ENCODE data around the gene P2RY12. TPM values are rescaled to one million over a fixed set of nuclear protein-coding genes. Genes with fewer than 3 reads are reported as not detected.

P2RY12 gene
- total RNA-seq, 1 donor from 2014 or later, result not detected

GRCh38 chr3:151316267-151316991 lies 68.1 kb downstream of the P2RY12 start, which contains the start of gene GPR87:
Gene GPR87, minus strand, starts transcription at chr3:151316820. Its CDS starts 16,720 bp downstream, at chr3:151300100.
- Mint-ChIP-seq H3K27ac (peak within 1 kb of the TSS; percentile 94), H3K9me3 (peaks cover 7% of the 10 kb centered on the region), H3K4me3 (peak within 1 kb of the TSS; percentile 42), H3K36me3 (peaks cover 5% of the 10 kb centered on the region), H3K4me1 (peaks cover 51% of the 10 kb centered on the region), H3K27me3 (ENCODE audit: low read depth) (no peaks in the 10 kb centered on the region)
- no peak for TF ChIP-seq CTCF (IDR thresholded peaks at IDR 0.05; ENCODE audit: unreplicated experiment)
- no peak for DNase-seq (ENCODE audit: low spot score in 2 of 2, unreplicated experiment in 2 of 2)

- Mint-ChIP-seq H3K27ac (peak overlapping the region; percentile 94), H3K4me1 (peaks cover 48% of the 10 kb centered on the region), H3K36me3 (peaks cover 5% of the 10 kb centered on the region), H3K4me3 (peak overlapping the region; percentile 42), H3K9me3 (peaks cover 7% of the 10 kb centered on the region), H3K27me3 (ENCODE audit: low read depth) (no peaks in the 10 kb centered on the region)
- no peak for TF ChIP-seq CTCF (IDR thresholded peaks at IDR 0.05; ENCODE audit: unreplicated experiment)
- no peak for DNase-seq (ENCODE audit: low spot score in 2 of 2, unreplicated experiment in 2 of 2)
These were observed 68.7 kb downstream of the P2RY12 start for GRCh38 chr3:151315846-151316245.

DNA sequence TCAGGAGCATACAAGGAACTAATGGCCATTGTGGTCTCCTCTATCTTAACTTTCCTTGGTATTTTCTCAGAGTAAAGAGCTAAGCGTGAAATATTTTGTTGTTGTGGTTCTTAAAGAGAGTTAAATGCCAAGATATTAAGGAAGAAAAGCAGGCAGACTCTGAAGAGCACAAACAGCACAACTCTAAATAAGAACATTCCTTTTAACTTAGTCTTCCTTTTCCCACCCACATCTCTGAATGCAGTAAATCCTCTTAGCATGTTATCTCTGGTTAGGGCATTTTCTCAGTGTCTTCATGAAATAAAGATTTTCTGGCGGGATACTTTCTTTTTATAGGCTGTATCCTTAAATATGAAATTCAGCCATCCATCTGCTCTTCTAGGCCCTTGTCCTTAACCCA lies 69.4 kb downstream of the P2RY12 start:
- TF ChIP-seq CTCF (IDR thresholded peaks at IDR 0.05; ENCODE audit: unreplicated experiment), result no peak
- no peaks in the 10 kb centered on the region for H3K27me3 Mint-ChIP-seq (ENCODE audit: low read depth)
- peaks cover 40% of the 10 kb centered on the region for H3K4me1 Mint-ChIP-seq
- H3K27ac Mint-ChIP-seq, result peak overlapping the region; percentile 94
- no peak for DNase-seq (ENCODE audit: low spot score in 2 of 2, unreplicated experiment in 2 of 2)
- H3K36me3 Mint-ChIP-seq, result peaks cover 5% of the 10 kb centered on the region
- H3K9me3 Mint-ChIP-seq, result peaks cover 7% of the 10 kb centered on the region
- H3K4me3 Mint-ChIP-seq, result peak overlapping the region; percentile 17

DNA sequence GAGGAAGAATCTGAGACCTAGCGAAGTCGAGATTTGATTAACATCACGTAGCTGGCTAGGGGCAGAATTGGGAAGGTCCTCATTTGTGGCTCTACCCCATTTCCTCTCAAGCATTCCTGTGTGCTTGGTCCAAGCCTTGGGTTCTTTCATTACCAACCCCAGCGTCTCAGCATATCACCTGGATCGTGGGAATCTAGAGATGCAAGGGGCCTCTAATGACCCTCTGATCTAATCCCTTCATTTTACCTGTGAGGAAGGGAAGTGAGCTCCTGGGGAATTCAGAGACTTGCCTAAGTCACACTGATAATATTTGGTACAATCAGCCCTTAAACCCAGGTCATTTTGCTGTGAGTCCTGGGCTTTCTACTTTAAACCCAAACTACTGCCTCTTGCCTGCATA lies 70.0 kb downstream of the P2RY12 start:
- H3K27ac Mint-ChIP-seq, result peak overlapping the region; percentile 94
- peaks cover 5% of the 10 kb centered on the region for H3K36me3 Mint-ChIP-seq
- peaks cover 7% of the 10 kb centered on the region for H3K9me3 Mint-ChIP-seq
- H3K27me3 Mint-ChIP-seq (ENCODE audit: low read depth), result no peaks in the 10 kb centered on the region
- H3K4me3 Mint-ChIP-seq, result no peak overlapping the region
- H3K4me1 Mint-ChIP-seq, result peaks cover 35% of the 10 kb centered on the region
- DNase-seq (ENCODE audit: low spot score in 2 of 2, unreplicated experiment in 2 of 2), result no peak
- TF ChIP-seq CTCF (IDR thresholded peaks at IDR 0.05; ENCODE audit: unreplicated experiment), result no peak

DNA sequence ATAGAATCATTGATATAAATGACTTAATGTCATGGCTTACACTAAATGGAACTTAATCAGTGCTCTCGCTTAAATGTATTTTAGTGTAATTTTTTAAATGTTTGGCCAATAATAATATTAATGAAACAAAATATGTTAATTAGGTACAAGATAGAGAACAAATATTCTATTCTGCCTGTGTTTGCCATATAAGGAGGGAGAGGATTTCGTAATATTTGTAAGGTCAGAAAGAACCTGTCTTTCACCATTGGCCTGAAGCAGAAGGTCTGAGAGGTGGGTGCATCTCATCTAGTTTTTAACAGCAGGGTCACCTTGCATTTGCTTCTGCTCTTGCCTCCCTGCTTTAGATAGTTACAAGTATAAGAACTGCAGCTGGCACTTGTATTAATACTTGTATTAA lies 70.4 kb downstream of the P2RY12 start:
- H3K4me3 Mint-ChIP-seq, result no peak overlapping the region

More for the DNA sequence above, 70.4 kb downstream of the P2RY12 start:
- peaks cover 7% of the 10 kb centered on the region for H3K9me3 Mint-ChIP-seq
- peaks cover 36% of the 10 kb centered on the region for H3K4me1 Mint-ChIP-seq
- TF ChIP-seq CTCF (IDR thresholded peaks at IDR 0.05; ENCODE audit: unreplicated experiment), result no peak
- no peaks in the 10 kb centered on the region for H3K27me3 Mint-ChIP-seq (ENCODE audit: low read depth)
- H3K27ac Mint-ChIP-seq, result no peak overlapping the region
- peaks cover 5% of the 10 kb centered on the region for H3K36me3 Mint-ChIP-seq
- no peak for DNase-seq (ENCODE audit: low spot score in 2 of 2, unreplicated experiment in 2 of 2)

All from mesothelial cell of epicardium (in vitro differentiated cells).